ENCODE measurements around the gene GYPC. TPM values are rescaled to one million over a fixed set of nuclear protein-coding genes. Genes with fewer than 3 reads are reported as not detected.

Gene GYPC
- total and polyA plus RNA-seq, 8 donors, result 31.3 to 119 (median 46.7) TPM

DNA sequence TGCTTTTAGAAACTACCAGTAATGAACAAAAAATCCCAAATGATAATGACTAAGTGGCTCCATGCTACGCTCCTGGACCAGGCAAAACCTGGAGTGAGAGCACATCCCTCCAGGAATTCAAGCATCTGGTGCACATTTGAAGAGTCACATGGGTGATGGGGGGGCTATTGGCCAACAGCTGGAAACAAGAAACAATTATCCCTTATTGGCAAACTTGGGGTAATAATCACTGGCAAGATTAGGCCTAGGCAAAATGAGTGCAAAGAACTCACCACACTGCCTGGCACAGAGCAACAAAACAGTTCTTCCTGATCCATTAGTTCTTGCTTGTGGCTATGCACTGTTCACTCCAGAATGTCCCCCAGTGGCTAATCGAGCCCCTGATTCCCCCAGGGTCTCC lies 66.1 kb downstream of the GYPC start:
- DNase-seq, result no peak
- TF ChIP-seq, protein P1, sequence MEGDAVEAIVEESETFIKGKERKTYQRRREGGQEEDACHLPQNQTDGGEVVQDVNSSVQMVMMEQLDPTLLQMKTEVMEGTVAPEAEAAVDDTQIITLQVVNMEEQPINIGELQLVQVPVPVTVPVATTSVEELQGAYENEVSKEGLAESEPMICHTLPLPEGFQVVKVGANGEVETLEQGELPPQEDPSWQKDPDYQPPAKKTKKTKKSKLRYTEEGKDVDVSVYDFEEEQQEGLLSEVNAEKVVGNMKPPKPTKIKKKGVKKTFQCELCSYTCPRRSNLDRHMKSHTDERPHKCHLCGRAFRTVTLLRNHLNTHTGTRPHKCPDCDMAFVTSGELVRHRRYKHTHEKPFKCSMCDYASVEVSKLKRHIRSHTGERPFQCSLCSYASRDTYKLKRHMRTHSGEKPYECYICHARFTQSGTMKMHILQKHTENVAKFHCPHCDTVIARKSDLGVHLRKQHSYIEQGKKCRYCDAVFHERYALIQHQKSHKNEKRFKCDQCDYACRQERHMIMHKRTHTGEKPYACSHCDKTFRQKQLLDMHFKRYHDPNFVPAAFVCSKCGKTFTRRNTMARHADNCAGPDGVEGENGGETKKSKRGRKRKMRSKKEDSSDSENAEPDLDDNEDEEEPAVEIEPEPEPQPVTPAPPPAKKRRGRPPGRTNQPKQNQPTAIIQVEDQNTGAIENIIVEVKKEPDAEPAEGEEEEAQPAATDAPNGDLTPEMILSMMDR (IDR thresholded peaks at IDR 0.05), result no peak
- TF ChIP-seq POLR2AphosphoS5 (IDR thresholded peaks at IDR 0.05) (no peak), POLR2A (IDR thresholded peaks at IDR 0.05) (no peak), EP300 (IDR thresholded peaks at IDR 0.05) (no peak)
- intact Hi-C loops (cut with DNase I; ENCODE audit: low total_unique reads), result no loop called here
- H3K9me3 ChIP-seq, result peaks cover 0 to 21% (median 17%) of the 10 kb centered on the region in 4 donors
- 53 to 67% (median 61%) methylated on average over 2 of the region's 2 CpGs for WGBS, 5 donors
- H3K4me3 ChIP-seq, result no peak overlapping the region
- no peaks in the 10 kb centered on the region for H3K27me3 ChIP-seq
- no peaks in the 10 kb centered on the region for H3K4me1 ChIP-seq
- no peak overlapping the region for H3K27ac ChIP-seq
- no peaks in the 10 kb centered on the region for H3K36me3 ChIP-seq

DNA sequence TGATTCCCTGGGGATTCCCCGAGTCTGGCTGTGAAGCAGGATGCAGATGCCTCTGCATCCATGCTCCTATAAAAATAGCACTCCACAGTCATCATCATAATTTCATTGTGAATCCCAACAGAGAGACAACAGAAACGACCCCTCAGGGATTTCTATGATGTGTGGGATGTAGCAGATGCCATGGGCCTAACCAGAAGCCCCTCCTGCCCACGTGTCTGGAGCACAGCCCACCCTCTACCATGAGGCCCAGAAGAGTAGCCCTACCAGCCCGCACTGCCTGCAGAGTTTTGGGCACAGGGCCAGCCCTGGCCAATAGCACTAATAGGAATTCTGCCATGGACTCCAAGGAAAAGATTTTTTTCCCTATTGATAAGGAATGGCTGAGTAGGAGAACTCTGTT lies 66.6 kb downstream of the GYPC start:
- intact Hi-C loops (cut with DNase I; ENCODE audit: low total_unique reads), result no loop called here
- no peaks in the 10 kb centered on the region for H3K27me3 ChIP-seq
- H3K27ac ChIP-seq, result no peak overlapping the region
- peaks cover 0 to 21% (median 17%) of the 10 kb centered on the region in 4 donors for H3K9me3 ChIP-seq
- DNase-seq, result peak in 1 of 2 donors; percentile 35
- TF ChIP-seq, protein P1 (IDR thresholded peaks at IDR 0.05), result no peak
- TF ChIP-seq EP300 (IDR thresholded peaks at IDR 0.05), result no peak
- H3K4me1 ChIP-seq, result no peaks in the 10 kb centered on the region
- H3K36me3 ChIP-seq, result no peaks in the 10 kb centered on the region
- WGBS, 5 donors, result 48 to 55% (median 54%) methylated on average over 4 of the region's 4 CpGs
- no peak overlapping the region for H3K4me3 ChIP-seq

DNA sequence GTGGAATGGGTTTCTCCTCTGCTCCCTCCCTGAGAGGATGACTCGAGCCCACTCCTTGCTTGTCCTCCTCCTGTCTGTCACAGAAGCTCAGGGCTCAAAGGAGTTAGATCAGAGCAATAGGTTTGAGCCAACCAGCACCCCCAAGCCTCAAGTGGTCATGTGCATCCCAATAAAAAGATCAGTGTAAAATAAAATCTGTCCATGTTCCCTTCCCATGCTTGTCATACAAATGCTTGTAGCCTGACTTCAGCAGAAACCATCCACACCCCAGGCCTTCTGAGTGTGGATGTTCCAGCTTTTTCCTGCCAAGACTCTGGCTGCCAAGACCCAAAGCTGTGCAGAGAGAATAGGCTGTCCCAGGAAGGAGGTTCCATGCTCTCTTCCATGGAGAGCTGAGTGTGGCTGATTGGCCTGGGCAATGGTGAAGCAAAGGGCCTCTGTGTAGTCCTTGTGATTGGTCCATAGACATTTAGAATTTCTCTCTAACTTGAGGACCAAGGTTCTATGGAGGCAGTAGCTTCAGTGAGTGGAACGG lies 67.4 kb downstream of the GYPC start:
- no peak for DNase-seq
- H3K4me3 ChIP-seq, result no peak overlapping the region
- H3K27ac ChIP-seq, result no peak overlapping the region
- intact Hi-C loops (cut with DNase I; ENCODE audit: low total_unique reads), result no loop called here
- TF ChIP-seq POLR2A (IDR thresholded peaks at IDR 0.05), result no peak
- TF ChIP-seq, protein P1 (IDR thresholded peaks at IDR 0.05), result no peak
- no peak for TF ChIP-seq POLR2AphosphoS5 (IDR thresholded peaks at IDR 0.05)
- no peak for TF ChIP-seq EP300 (IDR thresholded peaks at IDR 0.05)
- no peaks in the 10 kb centered on the region for H3K4me1 ChIP-seq
- WGBS, 5 donors, result 73 to 93% (median 79%) methylated on average over 2 of the region's 2 CpGs
- H3K27me3 ChIP-seq, result no peaks in the 10 kb centered on the region
- peaks cover 0 to 21% (median 17%) of the 10 kb centered on the region in 4 donors for H3K9me3 ChIP-seq
- H3K36me3 ChIP-seq, result no peaks in the 10 kb centered on the region

DNA sequence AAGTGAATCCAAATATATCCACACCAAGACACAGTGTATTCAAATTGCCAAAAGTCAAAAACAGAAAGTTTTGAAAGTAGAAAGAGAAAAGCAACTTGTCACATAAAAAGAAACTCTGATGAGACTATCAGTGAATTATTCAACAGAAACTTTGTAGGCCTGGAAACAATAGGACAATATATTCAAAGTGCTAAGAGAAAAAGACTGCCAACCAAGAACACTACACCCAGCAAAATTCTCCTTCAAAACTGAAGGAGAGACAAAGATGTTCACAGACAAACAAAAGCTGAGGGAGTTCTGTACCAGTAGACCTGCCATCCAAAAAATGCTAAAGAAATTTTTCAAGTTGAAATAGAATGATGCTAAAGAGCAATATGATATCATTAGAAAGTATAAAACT lies 69.6 kb downstream of the GYPC start:
- Histone ChIP-seq H3K27ac (no peak overlapping the region), H3K9me3 (peaks cover 0 to 21% (median 17%) of the 10 kb centered on the region in 4 donors), H3K27me3 (peaks cover 0 to 12% (median 0%) of the 10 kb centered on the region in 3 donors), H3K4me3 (no peak overlapping the region), H3K36me3 (no peaks in the 10 kb centered on the region), H3K4me1 (no peaks in the 10 kb centered on the region)
- TF ChIP-seq POLR2AphosphoS5 (IDR thresholded peaks at IDR 0.05) (no peak), EP300 (IDR thresholded peaks at IDR 0.05) (no peak), POLR2A (IDR thresholded peaks at IDR 0.05) (no peak)
- TF ChIP-seq, protein P1 (IDR thresholded peaks at IDR 0.05), result no peak
- no peak for DNase-seq
- intact Hi-C loops (cut with DNase I; ENCODE audit: low total_unique reads), result no loop called here
